GM18502 (cell line): Measurements from ENCODE around the gene PATE1.
"Not testable (repeated sequence)": the region's sequence is repeated elsewhere in the genome, so short reads cannot be mapped to it uniquely, and the experiment has no call there.

Source experiments
- ATAC-seq: cut with Tn5 transposase; IDR thresholded peaks from one replicate; pipeline ENCODE4 v1.9.1; 2021; ENCODE audit warnings: mild to moderate bottlenecking; ENCODE audit not compliant: unreplicated experiment, poor library complexity

PATE1 gene, protein sequence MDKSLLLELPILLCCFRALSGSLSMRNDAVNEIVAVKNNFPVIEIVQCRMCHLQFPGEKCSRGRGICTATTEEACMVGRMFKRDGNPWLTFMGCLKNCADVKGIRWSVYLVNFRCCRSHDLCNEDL

GRCh38 chr11:125745979-125746378 is at the start of gene PATE1:
Gene PATE1 (plus strand): TSS chr11:125746279. CDS start chr11:125746305, 26 bp downstream.
- ATAC-seq = no peak

- no peak for ATAC-seq
Observed at GRCh38 chr11:125701018-125701610, 45.0 kb upstream of the PATE1 start.

DNA sequence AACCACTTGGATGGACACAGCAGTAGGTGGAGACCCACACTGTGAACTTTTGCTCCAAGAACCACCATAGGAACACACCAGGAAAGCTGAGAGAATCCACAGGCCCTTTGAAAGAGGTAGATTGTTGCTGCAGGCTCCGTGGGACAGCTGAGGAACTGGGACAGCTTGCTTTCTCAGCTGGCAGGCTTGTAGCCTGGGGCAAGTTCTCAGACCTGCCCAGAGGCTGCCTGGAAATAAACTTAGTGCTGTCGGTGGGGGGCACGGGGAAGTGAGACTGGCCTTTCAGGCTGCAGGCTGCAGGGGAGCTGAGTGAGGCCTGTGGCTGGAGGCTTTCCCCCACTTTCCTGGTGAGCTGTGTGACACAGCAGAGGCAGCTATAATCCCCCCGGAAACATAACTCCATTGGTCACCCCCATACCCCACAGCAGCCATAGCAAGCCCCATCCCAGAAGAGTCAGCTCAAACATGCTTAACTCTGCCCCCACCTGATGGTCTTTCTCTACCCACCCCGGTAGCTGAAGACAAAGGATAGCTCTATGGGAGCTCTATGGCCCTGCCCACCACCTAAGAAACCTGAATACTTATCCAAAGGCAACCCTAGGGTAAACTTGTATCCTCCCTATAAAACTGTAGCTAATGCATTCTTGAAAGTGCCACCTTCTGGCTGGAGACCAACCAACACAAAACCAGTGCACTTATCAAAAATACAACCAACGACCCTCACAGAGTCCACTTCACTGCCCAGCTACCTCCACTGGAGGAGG is 44.0 kb upstream of the PATE1 start:
- no peak for ATAC-seq

GRCh38 chr11:125704686-125705085 is 41.4 kb upstream of the PATE1 start:
- not testable (repeated sequence) for ATAC-seq

- ATAC-seq = no peak
Observed at GRCh38 chr11:125720781-125721180, 25.3 kb upstream of the PATE1 start.

- ATAC-seq = no peak
Observed at GRCh38 chr11:125724125-125724524, 22.0 kb upstream of the PATE1 start.

DNA sequence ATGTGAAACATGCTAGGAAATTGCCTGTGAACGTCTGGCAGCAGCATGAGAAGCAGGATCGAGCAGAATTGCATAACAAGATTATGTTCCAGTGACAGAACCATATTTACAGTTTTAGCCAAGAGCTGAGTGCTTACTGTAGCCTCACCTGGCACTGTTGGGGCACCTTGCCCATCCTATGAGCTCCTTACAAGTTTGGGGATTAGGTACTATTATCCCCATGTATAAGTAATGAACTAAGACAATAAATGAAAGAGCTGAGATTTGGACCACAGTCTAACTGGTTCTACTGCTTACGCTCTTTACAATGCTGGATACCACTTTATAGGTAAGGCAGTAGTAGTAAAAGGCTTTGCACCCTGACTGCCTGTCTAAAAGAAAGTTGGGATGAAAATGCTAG is 17.1 kb upstream of the PATE1 start:
- ATAC-seq = no peak

DNA sequence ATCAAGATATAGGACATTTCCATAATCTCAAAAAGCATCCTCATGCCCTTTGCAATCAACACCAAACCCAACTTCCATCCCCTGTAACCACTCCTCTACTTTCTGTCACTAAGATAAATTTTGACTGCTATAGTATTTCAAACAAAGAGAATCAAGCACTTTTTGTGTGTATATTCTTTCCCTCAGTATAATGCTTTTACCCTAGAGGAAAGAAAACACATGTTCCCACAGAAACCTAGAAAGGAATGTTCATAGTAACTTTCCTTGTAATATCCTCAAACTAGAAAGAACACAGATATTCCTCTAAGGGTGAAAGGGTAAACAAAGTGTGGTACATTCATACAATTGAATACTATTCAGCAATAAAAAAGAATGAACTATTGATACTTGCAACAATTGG is 5.5 kb upstream of the PATE1 start:
- ATAC-seq = no peak

DNA sequence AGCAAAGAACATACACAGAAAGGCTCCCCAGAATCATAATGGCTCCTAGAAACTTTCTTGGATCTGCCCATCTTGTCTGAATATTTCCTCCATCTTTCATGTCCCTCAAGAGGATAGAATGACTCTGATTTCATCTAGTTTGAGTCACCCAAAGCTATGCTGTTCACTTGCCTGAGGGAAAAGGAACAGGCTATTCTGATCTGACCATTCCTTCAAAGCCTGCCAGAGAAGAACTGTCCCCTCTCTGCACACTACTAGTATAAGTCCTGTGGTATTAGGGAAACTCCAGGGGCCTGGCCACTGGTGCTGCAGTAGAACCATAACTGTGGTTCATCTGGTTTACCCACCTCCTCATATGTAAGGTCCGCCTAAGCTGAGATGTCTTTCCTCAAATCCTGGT is 2.4 kb upstream of the PATE1 start:
- ATAC-seq = no peak

GRCh38 chr11:125750629-125751028 is 4.5 kb downstream of the PATE1 start:
- no peak for ATAC-seq

- no peak for ATAC-seq
Observed at GRCh38 chr11:125756050-125756449, 10.0 kb downstream of the PATE1 start.

DNA sequence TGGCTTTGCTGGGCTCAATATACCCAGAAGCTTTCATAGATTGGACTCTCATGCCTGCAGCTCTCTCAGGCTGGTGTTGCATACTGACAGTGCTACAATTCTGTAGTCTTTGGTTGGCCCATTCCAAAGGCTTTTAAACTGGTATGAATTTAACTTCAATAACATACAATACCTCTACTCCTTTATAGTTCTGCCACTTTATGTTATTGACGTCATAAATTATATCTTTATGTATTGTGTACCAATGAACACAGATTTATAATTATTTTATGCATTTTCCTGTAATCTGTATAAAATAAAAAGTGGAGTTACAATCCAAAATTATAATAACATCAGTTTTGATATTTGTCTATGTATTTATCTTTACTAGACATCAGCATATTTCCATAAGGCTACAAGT is 16.4 kb downstream of the PATE1 start:
- ATAC-seq = no peak

DNA sequence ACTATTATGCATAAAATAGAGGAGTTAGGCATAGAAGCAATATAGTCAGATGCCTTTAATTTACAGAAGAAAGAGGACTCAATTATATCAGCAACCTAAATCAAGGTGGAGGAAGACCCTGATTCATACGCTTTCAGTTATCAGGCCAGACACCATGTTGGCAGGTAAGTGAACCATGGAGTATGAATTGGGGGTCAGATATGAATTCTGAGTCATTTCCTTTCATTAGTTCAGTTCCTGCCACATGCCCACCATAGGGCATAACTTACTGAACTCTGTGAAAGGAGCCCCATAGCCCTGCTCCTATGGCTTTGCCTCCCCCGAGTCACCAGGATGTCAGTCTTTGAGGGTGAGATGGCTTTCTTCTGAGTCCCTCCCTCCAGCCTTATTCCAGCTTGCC is 17.4 kb downstream of the PATE1 start:
- ATAC-seq = no peak

DNA sequence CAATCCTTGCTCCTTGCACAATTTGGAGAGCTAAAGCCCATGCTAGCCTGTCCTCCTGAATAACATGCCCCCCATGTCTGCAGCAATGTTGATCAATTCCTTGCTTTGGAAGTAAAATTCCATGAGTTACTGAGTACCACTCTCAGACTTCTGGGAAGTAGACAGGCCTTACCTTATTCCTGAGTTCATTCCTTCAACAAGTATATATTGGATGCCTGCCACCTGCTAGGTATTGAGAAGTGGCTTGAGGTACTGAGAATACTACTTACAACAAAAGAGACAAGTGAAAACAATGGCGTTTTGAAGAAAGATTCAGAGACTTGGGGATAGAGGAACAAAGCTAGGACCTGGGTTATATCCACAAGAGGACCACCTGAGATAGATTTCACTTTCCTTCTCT is 20.2 kb downstream of the PATE1 start:
- ATAC-seq = no peak

- ATAC-seq = no peak
Observed at GRCh38 chr11:125768336-125769046, 22.4 kb downstream of the PATE1 start.

- ATAC-seq = no peak
Observed at GRCh38 chr11:125770583-125770982, 24.5 kb downstream of the PATE1 start.

DNA sequence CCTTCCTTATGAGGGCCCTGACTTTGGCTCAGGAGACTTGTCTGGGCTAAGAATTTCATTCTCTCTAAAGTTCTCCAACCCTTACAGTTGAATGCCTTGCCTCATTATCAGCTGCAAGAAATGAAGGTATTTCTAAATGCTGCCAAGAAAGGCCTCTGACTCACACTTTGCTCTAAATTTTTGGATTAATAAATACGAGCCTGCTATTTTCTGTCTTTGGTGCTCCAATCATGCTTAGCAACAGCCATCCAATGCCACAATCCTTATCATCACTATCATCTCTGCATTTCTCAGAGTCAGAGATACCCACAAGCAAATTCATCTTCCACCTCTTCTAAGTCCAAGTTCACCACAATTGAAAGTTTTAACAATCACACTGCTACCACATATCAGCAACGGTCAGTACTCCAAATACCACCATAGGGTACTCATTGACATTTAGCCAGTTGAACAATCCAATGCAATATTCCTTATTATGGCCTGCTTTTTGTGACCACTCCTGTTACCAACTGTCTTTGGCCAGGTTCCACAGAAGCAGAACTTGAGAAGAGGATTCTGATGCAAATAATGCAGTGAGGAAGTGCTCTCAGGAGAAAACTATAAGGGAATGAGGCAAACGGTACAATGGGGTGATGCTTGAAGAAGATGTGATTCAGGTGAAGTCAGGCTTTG is 26.9 kb downstream of the PATE1 start:
- no peak for ATAC-seq

DNA sequence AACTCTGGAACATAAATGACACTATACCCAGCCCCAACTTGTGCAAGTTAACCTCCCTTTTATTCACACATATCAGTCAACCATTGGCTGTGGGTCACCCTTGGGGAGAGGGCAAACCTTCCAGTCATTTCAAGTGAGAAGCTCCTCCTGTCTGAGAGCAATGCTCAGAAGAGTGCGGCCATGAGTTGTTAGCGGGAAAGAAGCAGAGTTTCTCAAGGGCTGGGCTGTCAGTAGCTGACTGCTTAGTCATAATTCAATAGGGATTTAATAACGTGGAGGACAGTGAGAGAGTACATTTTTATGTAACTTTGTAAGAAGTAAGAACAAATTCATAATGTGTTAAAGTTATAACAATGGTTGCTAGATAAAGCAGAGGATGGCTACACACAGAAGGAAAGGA is 27.4 kb downstream of the PATE1 start:
- ATAC-seq = no peak

DNA sequence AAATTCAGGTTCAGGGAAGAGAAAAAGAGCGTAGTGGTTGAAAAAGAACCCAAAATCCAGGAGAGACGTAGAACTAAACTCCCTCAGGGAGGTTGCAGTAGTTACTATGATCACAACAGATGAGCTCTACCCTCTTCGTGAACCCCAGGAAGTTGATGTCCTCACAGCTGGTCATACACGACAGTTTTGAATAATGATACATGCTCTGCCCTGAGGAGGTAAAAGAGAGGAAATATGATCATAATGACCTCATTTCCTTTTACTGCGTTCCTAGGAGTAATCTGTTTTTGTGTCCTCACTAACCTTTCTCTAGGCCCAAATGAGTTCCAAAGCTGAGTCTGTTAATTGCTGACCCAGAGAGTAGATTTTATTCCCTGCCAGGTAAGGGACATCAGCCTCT is 31.2 kb downstream of the PATE1 start:
- no peak for ATAC-seq

DNA sequence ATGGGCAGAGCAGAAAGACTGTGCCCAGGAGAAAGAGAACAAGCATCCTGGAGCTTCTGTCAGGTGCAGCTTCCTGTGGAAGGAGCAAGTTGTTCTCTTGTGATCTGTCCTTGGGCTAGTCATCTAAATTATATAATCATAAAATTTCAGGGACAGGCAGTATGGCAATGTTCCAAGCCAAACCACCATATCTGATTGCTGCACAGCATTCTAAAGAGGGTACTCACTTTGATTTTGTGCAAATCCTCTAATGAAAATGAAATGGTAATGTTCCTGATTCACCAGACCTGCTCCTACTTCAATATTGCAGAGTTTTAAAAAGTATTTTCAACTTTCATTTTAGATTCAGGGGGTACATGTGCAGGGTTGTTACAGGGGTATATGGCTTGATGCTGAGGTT is 32.6 kb downstream of the PATE1 start, which contains the start of gene PATE2:
Gene PATE2, minus strand, starts transcription at position 101 of the 400 bp plus-strand sequence. Its CDS starts 55 bp downstream, at position 46.
- ATAC-seq = no peak

GRCh38 chr11:125784678-125785077 is 38.6 kb downstream of the PATE1 start:
- no peak for ATAC-seq
